GM12874 (cell line): Measurements from ENCODE around the gene FAM20C.

Experiments used
- CTCF ChIP-seq: IDR thresholded peaks from 2 replicates; pipeline ENCODE4 v1.5.1; 2011; ENCODE audit warnings: low read depth, mild to moderate bottlenecking, control low read depth, low read length, moderate library complexity; ENCODE audit not compliant: insufficient read depth

The FAM20C gene

GRCh38 chr7:256461-256940, 64.1 kb downstream of the FAM20C start:
- TF ChIP-seq CTCF: no peak

- TF ChIP-seq CTCF: no peak
These were observed 64.7 kb downstream of the FAM20C start for GRCh38 chr7:256981-257646.

GRCh38 chr7:257647-257992, 65.2 kb downstream of the FAM20C start:
- TF ChIP-seq CTCF: no peak

- no peak for TF ChIP-seq CTCF
These were observed 66.3 kb downstream of the FAM20C start for GRCh38 chr7:258476-259190.

GRCh38 chr7:259191-259505, 66.8 kb downstream of the FAM20C start:
- no peak for TF ChIP-seq CTCF

- no peak for TF ChIP-seq CTCF
These were observed 67.5 kb downstream of the FAM20C start for GRCh38 chr7:259751-260405.

GRCh38 chr7:260441-261281, 68.3 kb downstream of the FAM20C start:
- TF ChIP-seq CTCF: no peak
